Measurements from ENCODE around the gene FADS1.

DNA sequence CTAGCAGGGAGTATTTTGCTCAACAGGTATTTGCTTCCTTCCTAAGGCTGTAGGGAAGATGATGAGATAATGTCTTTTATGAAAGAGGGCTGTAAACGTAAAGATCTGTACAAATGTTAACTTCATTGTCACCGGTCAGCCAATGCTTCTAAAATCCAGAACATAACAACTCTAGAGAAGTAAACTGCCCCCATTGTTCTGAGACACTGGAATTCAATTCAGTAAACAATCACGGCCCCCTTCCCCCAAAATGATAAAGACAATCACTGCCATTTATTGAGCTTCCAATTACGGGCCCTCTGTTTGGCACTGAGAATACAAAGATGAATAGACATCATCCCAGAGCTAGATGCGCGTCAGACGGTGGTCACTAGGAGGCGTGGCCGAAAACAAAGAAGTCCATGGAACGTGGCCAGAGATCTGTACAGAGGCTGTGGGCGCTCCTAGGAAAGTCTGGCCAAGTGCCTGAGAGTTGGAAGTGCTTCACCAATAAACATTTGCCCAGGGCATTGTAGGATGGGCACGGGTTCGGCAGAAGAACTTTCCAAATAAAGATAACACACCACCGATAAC lies 25.0 kb downstream of the FADS1 start:
- TF ChIP-seq, protein P1, sequence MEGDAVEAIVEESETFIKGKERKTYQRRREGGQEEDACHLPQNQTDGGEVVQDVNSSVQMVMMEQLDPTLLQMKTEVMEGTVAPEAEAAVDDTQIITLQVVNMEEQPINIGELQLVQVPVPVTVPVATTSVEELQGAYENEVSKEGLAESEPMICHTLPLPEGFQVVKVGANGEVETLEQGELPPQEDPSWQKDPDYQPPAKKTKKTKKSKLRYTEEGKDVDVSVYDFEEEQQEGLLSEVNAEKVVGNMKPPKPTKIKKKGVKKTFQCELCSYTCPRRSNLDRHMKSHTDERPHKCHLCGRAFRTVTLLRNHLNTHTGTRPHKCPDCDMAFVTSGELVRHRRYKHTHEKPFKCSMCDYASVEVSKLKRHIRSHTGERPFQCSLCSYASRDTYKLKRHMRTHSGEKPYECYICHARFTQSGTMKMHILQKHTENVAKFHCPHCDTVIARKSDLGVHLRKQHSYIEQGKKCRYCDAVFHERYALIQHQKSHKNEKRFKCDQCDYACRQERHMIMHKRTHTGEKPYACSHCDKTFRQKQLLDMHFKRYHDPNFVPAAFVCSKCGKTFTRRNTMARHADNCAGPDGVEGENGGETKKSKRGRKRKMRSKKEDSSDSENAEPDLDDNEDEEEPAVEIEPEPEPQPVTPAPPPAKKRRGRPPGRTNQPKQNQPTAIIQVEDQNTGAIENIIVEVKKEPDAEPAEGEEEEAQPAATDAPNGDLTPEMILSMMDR (IDR thresholded peaks at IDR 0.05): no peak
- no peak for TF ChIP-seq POLR2A (IDR thresholded peaks at IDR 0.05)

Measured in esophagus squamous epithelium (tissue), 4 donors.